Spleen (tissue), 11 donors: Measurements from ENCODE around the gene FAM83G. TPM values are rescaled to one million over a fixed set of nuclear protein-coding genes. Genes with fewer than 3 reads are reported as not detected.

ENCODE experiments used
- DNase-seq: peaks from one replicate; pipeline ENCODE4 v3.0.0-alpha.2; 2020
- H3K27ac ChIP-seq, 8 donors: fragments of 200-600 bp; sonication (generic) in 7 of 8; 1 replicate in 4 of 8; 2 replicates in 4 of 8; pipeline versions ENCODE4 v1.5.0 to v1.8.0; 2016 to 2021; ENCODE audit warnings: inconsistent platforms in 4 of 8, mild to moderate bottlenecking in 4 of 8, moderate library complexity in 1 of 8
- H3K27me3 ChIP-seq, 7 donors: fragments of 200-600 bp; sonication (generic) in 6 of 7; replicated peaks in 1 of 7; 1 replicate in 4 of 7; 2 replicates in 3 of 7; pipeline versions ENCODE4 v1.5.0 to v1.8.0; 2016 to 2021; ENCODE audit warnings: inconsistent platforms in 3 of 7, mild to moderate bottlenecking in 1 of 7
- H3K36me3 ChIP-seq, 6 donors: fragments of 200-600 bp; sonication (generic) in 5 of 6; 1 replicate in 4 of 6; 2 replicates in 2 of 6; pipeline versions ENCODE4 v1.5.0 to v1.8.0; 2016 to 2021; ENCODE audit warnings: inconsistent platforms in 2 of 6
- H3K4me1 ChIP-seq, 6 donors: fragments of 200-600 bp; sonication (generic) in 5 of 6; 1 replicate in 3 of 6; 2 replicates in 3 of 6; pipeline versions ENCODE4 v1.5.0 to v1.8.0; 2016 to 2021; ENCODE audit warnings: inconsistent platforms in 3 of 6
- H3K4me3 ChIP-seq, 8 donors: fragments of 200-600 bp; sonication (generic) in 7 of 8; 1 replicate in 4 of 8; 2 replicates in 4 of 8; pipeline versions ENCODE4 v1.5.0 to v1.8.0; 2016 to 2021; ENCODE audit warnings: inconsistent platforms in 4 of 8, mild to moderate bottlenecking in 4 of 8, moderate library complexity in 2 of 8
- H3K9me3 ChIP-seq, 8 donors: fragments of 200-600 bp; sonication (generic) in 7 of 8; 1 replicate in 4 of 8; 2 replicates in 4 of 8; pipeline versions ENCODE4 v1.5.0 to v1.8.0; 2016 to 2021; ENCODE audit warnings: inconsistent platforms in 4 of 8
- CTCF ChIP-seq, 11 experiments: fragments of 200-600 bp in 7 of 11; fragments of 450-650 bp in 4 of 11; sonication (generic) in 4 of 11; IDR thresholded peaks in 8 of 11; conservative IDR thresholded peaks in 3 of 11; 1 replicate in 7 of 11; 2 replicates in 4 of 11; pipeline versions ENCODE4 v1.4.0 to v1.8.0; 2016 to 2021; ENCODE audit warnings: antibody characterized with exemption in 11 of 11, inconsistent platforms in 4 of 11, mild to moderate bottlenecking in 1 of 11
- POLR2A ChIP-seq, 3 donors: fragments of 450-650 bp; IDR thresholded peaks; one replicate each; pipeline ENCODE4 v1.5.1; 2017; ENCODE audit warnings: antibody characterized with exemption in 3 of 3, mild to moderate bottlenecking in 1 of 3
- POLR2AphosphoS5 ChIP-seq, 3 donors: sonication (generic); formaldehyde crosslinking; IDR thresholded peaks; one replicate each; pipeline ENCODE4 v1.5.1; 2017; ENCODE audit warnings: antibody characterized with exemption in 3 of 3
- WGBS, 5 donors: extraction: QIAGEN DNeasy Blood & Tissue Kit in 3 of 5; methylation state at CpG; one replicate each; pipeline versions ENCODE4 v1.1.5 to v1.1.7; 2013 to 2018; 5-methylcytosine and 5-hydroxymethylcytosine counted together
- intact Hi-C: fragments of 100-400 bp; cut with DNase I; formaldehyde crosslinking; loops from one replicate; pipeline ENCODE4 v1.15.0; 2023; ENCODE audit warnings: low total_unique reads
- polyA plus RNA-seq, 3 donors: library from polyadenylated mRNA; stranded (reverse); fragments of 200-250 nt; gene quantifications; one replicate each; pipeline ENCODE4 v1.2.1, GENCODE V29; 2013
- total RNA-seq, 7 donors: library from RNA; depleted of rRNA in 3 of 7; stranded (reverse); fragments of >200 nt in 3 of 7; fragmentation: NEBNext Ultra II Directional in 4 of 7; extraction: Animal tissue kit (Norgen Biotek cat#: 25700) in 4 of 7; gene quantifications; one replicate each; pipeline versions ENCODE4 v1.1.0 to v1.2.1, GENCODE V29; 2016 to 2021
- donor health status: healthy with polysubstance abuse.
- donor health status: DM: no; HTN: no; CAD: no; lungs with moderate emphysema.
- donor health status: DM: no; HTN: no; CAD: no.
- donor health status: Bipolar disorder and iron deficiency.
- donor health status: healthy.
- donor health status: DM: no; HTN: no; CAD: no.
- donor health status: DM: yes; HTN: yes; CAD: no.

Gene FAM83G
- total and polyA plus RNA-seq, 10 donors = 1.3 to 5.4 (median 4.6) TPM

GRCh38 chr17:18978050-18978449 is 26.5 kb downstream of the FAM83G start:
- intact Hi-C loops = no loop called here
- no peak for DNase-seq
- H3K4me3 ChIP-seq = no peak overlapping the region
- 93 to 97% (median 97%) methylated on average over 8 to 13 of the region's 13 CpGs for WGBS, 5 donors
- no peaks in the 10 kb centered on the region for H3K4me1 ChIP-seq
- no peaks in the 10 kb centered on the region for H3K9me3 ChIP-seq
- H3K36me3 ChIP-seq = peaks cover 0 to 39% (median 12%) of the 10 kb centered on the region in 6 donors
- TF ChIP-seq CTCF (IDR thresholded peaks at IDR 0.05 in 8 of 11, conservative IDR thresholded peaks at IDR 0.05 in 3 of 11) (no peak), POLR2A (IDR thresholded peaks at IDR 0.05) (no peak), POLR2AphosphoS5 (IDR thresholded peaks at IDR 0.05) (no peak)
- H3K27me3 ChIP-seq = no peaks in the 10 kb centered on the region
- no peak overlapping the region for H3K27ac ChIP-seq

- DNase-seq = no peak
- Histone ChIP-seq H3K4me3 (no peak overlapping the region), H3K9me3 (no peaks in the 10 kb centered on the region), H3K27ac (no peak overlapping the region), H3K36me3 (peaks cover 0 to 41% (median 12%) of the 10 kb centered on the region in 6 donors), H3K4me1 (no peaks in the 10 kb centered on the region), H3K27me3 (no peaks in the 10 kb centered on the region)
- TF ChIP-seq POLR2A (IDR thresholded peaks at IDR 0.05) (no peak), POLR2AphosphoS5 (IDR thresholded peaks at IDR 0.05) (no peak), CTCF (IDR thresholded peaks at IDR 0.05 in 8 of 11, conservative IDR thresholded peaks at IDR 0.05 in 3 of 11) (no peak)
- intact Hi-C loops = no loop called here
- 89 to 97% (median 92%) methylated on average over 6 to 19 of the region's 19 CpGs for WGBS, 5 donors
These were observed 26.9 kb downstream of the FAM83G start for GRCh38 chr17:18977646-18978045.

- H3K36me3 ChIP-seq = peaks cover 0 to 44% (median 12%) of the 10 kb centered on the region in 6 donors
- no peak overlapping the region for H3K27ac ChIP-seq
- H3K4me1 ChIP-seq = no peaks in the 10 kb centered on the region
- TF ChIP-seq POLR2AphosphoS5 (IDR thresholded peaks at IDR 0.05) (no peak), POLR2A (IDR thresholded peaks at IDR 0.05) (no peak), CTCF (IDR thresholded peaks at IDR 0.05 in 8 of 11, conservative IDR thresholded peaks at IDR 0.05 in 3 of 11) (no peak)
- DNase-seq = no peak
- H3K4me3 ChIP-seq = no peak overlapping the region
- no peaks in the 10 kb centered on the region for H3K9me3 ChIP-seq
- 75 to 91% (median 84%) methylated on average over 4 of the region's 4 CpGs for WGBS, 5 donors
- H3K27me3 ChIP-seq = no peaks in the 10 kb centered on the region
- intact Hi-C loops = no loop called here
These were observed 27.5 kb downstream of the FAM83G start for GRCh38 chr17:18977021-18977420.

GRCh38 chr17:18976201-18976600 is 28.4 kb downstream of the FAM83G start:
- WGBS, 5 donors = 67 to 94% (median 80%) methylated on average over 3 to 4 of the region's 4 CpGs
- intact Hi-C loops = no loop called here
- H3K27ac ChIP-seq = no peak overlapping the region

More at GRCh38 chr17:18976201-18976600, 28.4 kb downstream of the FAM83G start:
- no peaks in the 10 kb centered on the region for H3K4me1 ChIP-seq
- TF ChIP-seq CTCF (IDR thresholded peaks at IDR 0.05 in 8 of 11, conservative IDR thresholded peaks at IDR 0.05 in 3 of 11) = no peak
- TF ChIP-seq POLR2A (IDR thresholded peaks at IDR 0.05) = no peak
- no peak for TF ChIP-seq POLR2AphosphoS5 (IDR thresholded peaks at IDR 0.05)
- no peaks in the 10 kb centered on the region for H3K27me3 ChIP-seq
- H3K9me3 ChIP-seq = no peaks in the 10 kb centered on the region
- H3K36me3 ChIP-seq = peaks cover 0 to 51% (median 13%) of the 10 kb centered on the region in 6 donors
- no peak for DNase-seq
- H3K4me3 ChIP-seq = no peak overlapping the region
